GM21825 (cell line): ENCODE data around the gene PLCH1.
A peak's percentile ranks its signal among the peaks of the same experiment; 100 is the strongest.

Experiments
- ATAC-seq: cut with Tn5 transposase; IDR thresholded peaks from one replicate; pipeline ENCODE4 v1.9.1; 2021; ENCODE audit warnings: mild to moderate bottlenecking, moderate library complexity; ENCODE audit not compliant: unreplicated experiment

The PLCH1 gene, protein sequence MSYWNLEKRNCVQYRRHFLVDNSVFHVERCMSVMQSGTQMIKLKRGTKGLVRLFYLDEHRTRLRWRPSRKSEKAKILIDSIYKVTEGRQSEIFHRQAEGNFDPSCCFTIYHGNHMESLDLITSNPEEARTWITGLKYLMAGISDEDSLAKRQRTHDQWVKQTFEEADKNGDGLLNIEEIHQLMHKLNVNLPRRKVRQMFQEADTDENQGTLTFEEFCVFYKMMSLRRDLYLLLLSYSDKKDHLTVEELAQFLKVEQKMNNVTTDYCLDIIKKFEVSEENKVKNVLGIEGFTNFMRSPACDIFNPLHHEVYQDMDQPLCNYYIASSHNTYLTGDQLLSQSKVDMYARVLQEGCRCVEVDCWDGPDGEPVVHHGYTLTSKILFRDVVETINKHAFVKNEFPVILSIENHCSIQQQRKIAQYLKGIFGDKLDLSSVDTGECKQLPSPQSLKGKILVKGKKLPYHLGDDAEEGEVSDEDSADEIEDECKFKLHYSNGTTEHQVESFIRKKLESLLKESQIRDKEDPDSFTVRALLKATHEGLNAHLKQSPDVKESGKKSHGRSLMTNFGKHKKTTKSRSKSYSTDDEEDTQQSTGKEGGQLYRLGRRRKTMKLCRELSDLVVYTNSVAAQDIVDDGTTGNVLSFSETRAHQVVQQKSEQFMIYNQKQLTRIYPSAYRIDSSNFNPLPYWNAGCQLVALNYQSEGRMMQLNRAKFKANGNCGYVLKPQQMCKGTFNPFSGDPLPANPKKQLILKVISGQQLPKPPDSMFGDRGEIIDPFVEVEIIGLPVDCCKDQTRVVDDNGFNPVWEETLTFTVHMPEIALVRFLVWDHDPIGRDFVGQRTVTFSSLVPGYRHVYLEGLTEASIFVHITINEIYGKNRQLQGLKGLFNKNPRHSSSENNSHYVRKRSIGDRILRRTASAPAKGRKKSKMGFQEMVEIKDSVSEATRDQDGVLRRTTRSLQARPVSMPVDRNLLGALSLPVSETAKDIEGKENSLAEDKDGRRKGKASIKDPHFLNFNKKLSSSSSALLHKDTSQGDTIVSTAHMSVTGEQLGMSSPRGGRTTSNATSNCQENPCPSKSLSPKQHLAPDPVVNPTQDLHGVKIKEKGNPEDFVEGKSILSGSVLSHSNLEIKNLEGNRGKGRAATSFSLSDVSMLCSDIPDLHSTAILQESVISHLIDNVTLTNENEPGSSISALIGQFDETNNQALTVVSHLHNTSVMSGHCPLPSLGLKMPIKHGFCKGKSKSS (N-terminal part only)

DNA sequence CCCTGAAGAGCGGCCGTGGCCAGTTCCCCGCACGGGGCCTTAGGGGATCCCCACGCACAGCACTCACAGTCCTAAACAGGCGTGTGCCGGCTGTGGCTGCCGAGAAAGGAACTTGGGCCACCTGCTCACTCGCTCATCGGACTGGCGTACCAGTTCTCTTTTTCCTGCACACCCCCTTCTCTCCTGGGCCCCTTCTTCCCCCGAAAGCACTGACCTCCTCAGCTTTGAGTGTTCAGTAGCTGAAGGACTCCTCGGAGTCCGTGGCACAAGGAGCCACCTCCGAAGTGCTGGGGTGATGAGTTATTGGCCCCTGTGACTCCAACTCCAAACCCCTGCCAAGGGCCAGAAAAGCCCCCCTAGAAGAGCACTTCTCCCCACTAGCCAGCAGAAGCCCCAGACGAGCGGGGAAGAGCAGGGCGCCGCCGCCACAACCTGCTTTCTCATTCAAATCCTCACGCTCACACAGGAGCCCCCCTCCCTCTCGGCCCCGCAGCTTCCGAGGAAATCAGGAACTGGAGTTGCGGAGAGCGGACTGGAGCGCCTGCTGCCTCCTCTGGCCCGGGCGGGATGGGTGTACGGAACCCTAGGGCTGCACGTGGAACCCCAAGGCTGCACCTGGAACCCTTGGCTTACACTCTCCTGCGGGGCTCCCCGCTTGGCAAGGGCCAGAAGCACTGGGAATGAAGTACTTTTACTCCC lies at the start of gene PLCH1:
Gene PLCH1 (minus strand): TSS at position 446 of the 699 bp plus-strand sequence. CDS start 40,847 bp downstream, outside the sequence.
- ATAC-seq: peak; percentile 64

DNA sequence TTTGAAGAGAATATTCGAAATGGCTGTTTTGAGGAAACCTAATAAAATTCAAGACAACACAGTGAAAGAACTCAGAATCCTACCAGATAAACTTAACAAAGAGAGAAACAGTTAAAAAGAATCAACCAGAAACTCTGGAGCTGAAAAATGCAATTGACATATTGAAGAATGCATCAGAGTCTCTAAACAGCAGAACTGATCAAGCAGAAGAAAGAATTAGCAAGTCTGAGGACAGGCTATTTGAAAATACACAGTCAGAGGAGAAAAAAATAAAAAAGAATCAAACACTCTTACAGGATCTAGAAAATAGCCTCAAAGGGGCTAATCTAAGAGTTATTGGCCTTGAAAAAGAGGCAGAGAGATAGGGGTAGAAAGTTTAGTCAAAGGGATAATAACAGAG lies 47.7 kb upstream of the PLCH1 start:
- no peak for ATAC-seq

DNA sequence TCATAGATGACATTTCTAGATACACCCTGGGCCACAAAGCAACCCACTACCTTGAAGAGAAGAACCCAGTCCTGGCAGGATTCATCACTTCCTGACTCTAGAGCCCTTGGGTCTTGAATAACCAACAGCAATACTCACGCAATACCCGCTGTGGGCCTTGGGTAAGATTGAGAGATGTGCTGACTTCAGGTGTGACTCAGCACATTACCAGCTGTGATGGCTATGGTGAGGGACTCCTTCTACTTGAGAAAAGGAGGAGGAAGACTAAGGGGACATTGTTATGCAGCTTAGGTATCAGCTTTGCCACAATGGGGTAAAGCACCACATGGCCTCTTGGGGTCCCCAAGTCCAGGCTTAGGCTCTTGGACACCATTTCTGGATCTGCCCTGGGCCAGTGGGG lies 46.3 kb upstream of the PLCH1 start:
- no peak for ATAC-seq

DNA sequence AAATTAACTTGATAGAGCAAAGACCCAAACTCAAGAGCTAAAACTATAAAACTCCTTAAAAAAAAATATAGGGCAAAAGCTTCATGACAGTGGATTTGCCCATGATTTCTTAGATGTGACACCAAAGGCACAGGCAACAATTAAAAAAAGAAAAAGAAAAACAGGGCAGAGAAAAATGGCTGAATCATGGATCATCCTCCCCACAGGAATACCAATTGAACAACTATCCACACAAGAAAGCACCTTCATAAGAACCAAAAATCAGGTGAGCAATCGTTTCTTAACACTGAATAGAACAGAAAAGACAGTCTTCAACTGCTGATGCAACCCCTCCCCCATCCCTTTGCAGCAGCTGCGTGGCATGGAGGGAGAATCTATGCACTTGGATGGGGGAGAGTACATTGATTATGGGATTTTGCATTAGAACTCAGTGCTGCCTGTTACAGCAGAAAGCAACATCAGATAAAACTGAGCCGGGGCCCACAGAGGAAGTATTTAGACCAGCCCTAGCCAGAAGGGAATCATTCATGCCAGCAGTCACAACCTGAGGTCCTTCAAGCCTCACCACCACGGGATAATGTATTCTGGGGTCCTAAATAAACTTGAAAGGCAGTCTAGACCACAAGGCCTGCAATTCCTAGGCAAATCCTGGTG lies 45.5 kb upstream of the PLCH1 start:
- ATAC-seq: no peak

DNA sequence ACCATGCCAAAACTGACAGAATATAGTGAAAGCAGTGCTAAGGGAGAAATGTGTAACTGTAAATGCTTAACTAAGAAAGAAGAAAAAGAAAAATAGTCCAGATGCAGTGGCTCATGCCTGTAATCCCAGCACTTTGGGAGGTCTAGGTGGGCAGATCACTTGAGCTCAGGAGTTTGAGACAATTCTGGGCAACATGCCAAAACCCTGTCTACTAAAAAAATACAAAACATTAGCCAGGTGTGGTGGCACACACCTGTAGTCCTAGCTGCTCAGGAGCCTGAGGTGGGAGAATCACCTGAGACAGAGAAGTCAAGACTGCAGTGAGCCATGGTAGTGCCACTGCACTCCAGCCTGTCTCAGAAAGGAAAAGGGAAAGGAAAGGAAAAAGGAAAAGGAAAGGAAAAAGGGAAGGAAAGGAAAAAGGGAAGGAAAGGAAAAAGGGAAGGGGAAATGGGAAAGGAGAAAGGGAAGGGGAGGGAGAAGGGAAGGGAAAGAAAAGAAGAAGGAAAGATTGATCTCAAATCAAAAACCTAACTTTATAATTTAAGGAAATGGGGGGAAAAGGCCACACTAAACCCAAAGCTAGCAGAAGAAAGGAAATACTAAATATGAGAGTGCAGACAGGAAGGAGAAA lies 40.9 kb upstream of the PLCH1 start:
- no peak for ATAC-seq

DNA sequence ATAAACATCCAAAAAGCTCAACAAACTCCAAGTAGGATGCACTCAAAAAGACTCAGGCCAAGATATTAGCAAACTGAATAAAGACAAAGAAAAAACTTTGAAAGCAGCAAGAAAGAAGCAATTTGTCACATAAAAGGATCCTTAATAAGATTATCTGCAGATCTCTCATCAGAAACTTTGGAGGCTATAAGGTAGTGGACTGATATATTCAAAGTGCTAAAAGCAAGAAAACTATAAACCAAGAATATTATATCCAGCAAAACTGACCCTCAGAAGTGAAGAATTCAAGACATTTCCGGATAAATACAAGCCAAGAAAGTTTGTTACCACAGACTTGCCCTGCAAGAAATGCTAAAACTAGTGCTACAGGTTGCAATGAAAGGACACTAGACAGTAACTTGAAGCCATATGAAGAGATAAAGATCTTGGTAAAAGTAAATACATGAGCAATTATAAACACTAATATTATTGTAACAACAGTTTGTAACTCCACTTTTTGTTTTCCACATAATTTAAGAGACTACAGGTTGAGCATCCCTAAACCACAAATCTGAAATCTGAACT lies 37.6 kb upstream of the PLCH1 start:
- ATAC-seq: no peak

DNA sequence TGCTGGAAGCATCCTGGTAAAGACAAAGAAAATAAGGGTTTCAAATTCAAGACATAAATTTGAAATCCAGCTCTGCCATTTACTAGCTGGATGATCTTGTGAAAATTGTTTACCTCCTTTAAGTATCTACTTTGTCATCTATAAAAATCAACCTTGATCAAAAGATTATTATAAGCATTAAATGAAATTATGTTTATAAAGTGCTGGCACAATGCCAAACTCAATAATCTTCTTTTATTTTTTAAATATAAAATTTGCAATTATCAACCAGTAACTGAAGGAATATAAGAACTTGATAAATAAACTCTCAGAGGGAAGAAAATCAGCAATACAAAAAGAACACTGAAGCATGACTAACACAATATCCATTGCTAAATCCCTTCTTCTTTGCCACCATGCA lies 35.4 kb upstream of the PLCH1 start:
- ATAC-seq: no peak

DNA sequence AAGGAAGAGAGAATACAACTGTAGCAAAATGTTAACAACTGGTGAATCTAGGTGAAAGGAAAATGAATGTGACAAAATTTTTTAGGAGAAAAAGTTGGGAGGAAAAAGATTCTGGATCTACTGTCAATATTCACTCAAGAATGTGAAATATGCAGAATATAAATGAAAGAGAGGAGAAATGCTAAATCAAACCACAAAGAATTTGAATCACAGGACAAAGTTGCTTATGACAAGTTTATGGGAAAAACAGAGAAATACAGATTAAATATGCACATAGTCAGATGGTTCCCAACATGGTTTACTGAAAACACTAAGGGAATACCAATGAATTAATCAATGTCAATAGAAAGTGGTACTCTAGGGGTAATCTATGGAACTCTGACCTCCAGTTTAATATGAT lies 33.6 kb upstream of the PLCH1 start:
- no peak for ATAC-seq

DNA sequence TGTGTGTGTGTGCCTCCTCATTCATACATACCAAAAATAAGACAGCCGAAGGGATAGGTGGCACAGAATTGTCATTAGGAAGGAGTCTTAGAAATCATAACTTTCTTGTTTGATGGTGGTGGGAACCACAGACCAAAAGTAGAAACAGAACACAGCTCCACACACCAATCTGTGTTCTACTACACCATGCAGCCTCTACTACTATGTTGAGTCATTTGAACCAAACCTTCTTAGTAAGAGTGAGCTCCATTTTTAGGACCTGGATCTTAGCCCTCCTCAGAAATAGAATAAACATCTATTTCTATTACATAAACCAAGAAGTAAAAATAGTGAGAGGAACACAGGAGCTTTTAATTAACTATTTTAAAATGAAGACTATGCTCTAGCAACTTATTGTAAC lies 27.9 kb upstream of the PLCH1 start:
- ATAC-seq: no peak

DNA sequence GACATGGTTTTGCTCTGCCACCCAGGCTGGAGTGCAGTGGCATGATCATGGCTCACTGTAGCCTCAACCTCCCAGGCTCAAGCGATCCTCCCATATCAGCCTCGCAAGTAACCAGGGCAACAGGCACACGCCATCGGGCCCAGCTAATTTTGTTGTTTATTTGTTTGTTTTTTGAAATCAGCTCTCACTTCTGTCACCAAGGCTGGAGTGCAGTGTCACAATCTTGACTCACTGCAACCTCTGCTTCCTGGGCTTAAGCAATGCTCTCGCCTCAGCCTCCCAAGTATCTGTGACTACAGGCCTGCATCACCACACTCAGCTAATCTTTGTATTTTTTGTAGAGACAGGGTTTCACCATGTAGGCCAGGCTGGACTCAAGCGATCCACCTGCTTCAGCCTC lies 26.3 kb upstream of the PLCH1 start:
- ATAC-seq: no peak

DNA sequence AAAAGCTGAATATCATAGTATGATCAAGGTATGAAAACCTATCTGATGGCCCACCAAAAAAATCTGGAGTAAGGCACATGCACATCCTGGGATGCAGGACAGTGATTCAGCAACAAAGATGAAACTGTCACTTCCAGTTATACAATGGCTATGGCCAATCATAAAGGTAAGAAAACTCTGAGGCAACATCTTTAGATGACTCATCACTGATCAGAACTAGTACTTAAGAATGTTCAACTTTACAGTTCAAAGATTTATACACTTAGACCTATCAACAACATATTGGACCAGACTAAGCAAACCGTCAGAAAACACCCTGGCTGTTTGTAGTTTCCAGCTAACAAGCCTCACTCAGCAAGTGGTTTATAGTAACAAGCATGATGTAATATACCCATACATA lies 21.3 kb upstream of the PLCH1 start:
- no peak for ATAC-seq

DNA sequence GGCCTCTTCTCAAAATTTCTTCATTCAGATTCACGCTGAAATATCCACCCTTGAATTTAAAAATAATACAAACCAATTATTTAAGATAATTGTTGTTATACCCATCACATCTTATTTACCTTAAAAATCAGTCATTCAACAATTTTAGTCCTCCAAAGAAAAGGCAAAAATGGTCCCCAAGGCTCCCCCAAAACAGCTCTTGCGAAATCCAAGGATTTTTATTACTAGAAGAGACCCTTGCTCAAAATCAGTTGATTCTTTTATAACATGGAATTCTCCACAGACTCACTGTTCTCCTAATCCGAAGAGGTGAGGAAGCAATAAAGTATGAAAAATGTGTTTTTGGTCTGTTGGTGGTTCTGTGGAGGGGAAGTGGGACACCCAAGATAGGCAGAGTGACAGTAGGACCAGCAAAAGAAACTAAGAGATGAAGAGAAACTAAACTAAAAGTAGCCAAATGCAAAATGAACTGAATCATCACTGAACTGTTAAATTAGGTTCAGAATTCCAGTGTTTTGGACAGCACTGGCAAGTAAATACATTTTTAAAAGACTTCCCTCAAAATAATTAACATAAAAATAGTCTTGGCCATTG lies 19.1 kb upstream of the PLCH1 start:
- ATAC-seq: no peak

DNA sequence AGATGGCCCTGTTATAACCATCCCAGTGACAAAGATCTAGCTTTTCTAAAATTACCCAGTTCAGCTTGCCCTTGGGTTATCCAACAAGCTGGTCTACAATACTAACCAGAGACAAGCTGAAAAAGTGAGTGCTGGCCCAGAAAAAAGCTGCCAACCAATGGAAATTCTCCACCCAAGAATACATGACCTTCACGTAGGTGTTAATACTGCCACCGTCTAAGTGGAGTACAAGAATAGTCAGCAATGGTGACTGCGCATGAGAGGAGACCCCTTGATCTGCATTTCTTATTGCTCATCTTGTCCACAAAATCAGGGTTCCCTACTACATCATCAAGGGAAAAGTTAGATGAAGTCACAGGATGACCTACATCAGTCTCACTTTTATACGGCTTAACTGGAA lies 15.8 kb upstream of the PLCH1 start:
- ATAC-seq: no peak

DNA sequence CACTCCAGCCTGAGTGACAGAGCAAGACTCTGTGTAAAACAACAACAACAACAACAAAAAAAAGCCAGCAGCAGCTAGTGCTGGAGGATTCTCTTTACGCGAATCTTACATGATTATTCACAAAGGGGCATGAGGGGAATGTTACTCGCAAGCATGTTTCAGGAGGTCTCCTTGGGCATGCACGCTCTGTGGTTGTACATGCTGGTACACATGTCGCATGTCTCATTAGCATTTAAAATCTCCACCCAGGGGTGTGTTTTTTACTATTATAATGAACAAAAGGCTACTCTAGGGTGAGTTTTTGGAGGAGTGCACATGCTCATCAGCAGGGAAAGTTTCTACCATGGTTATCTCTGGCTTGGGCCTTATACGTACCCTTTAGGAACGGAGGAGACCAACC lies 12.7 kb upstream of the PLCH1 start:
- no peak for ATAC-seq

DNA sequence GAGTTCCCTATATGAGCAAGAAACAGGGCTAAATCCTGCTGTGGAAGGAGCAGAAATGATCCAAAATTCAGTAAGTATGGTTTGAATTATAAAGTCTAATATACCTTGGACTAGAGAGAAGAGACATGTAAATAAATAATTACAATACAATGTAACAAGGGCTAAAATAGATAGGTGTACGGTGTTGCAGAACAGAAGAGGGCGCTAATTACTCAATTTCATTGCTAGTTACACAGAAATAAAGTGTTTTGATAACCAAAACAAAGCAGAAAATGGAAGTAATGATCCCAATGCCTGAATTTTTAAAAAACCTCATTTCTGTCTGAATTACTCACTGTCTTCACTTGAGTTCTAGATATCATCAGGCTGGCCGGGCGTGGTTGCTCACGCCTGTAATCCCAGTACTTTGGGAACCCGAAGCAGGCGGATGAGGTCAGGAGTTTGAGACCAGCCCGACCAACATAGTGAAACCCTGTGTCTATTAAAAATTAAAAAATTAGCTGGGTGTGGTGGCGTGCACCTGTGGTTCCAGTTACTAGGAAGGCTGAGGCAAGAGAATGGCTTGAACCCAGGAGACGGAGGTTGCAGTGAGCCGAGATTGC lies 8.3 kb upstream of the PLCH1 start:
- ATAC-seq: no peak

DNA sequence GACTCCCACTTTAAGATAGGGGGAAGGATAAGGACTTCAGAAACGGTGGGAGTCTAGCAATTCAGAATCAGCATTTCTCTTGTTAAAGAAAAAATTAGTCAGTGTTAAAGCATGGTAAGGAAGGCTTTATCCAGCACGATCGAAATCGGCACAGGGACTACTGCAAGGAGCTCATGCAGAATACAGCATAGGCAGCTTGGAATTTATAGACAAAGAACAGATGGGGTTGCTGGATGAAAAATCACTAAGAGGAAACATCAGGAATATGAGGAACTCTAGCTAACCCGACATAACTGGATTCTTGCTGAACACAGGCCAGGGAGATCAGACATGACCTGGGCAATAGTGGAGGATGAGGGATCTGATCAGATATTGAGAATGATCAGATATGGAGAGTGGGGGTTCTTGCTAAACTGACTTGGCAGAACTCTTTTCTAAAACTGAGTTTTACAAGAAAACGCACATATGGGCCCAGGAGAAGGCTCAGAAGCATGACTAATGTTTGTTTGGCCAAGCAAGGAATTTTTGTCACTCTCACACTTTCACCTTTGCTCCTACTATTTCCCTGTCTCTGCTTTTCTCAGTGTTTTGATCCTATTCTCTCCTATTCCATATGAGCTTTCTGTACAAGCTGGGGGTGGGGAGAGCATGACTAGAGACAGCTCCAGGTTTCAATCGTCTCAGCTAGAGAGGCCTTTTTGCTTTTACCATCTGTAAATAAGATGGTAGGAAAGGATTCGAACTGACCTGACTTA lies 3.9 kb upstream of the PLCH1 start:
- no peak for ATAC-seq

DNA sequence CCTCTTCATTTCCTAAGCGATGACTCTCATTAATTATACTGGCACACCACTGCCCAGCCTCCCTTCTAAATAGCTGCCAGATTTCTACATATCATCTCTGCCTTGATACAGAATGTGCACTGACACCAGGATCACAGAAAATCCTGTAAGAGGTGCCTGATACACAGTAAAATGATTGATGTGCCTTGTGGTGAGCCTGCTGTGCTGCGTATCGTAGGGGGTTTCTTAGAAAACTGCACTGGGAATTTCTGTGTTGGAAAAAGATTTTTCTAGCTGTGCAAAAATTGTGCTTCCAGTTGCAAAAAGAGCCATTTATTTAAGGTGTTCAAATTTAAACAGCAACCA lies 3.0 kb upstream of the PLCH1 start:
- ATAC-seq: no peak
